GM13977 (cell line): ENCODE measurements around the gene ZNF346.

ENCODE experiments used
- DNase-seq: peaks from one replicate; pipeline ENCODE4 v3.0.0; 2012; ENCODE audit warnings: low spot score
- in situ Hi-C: fragments of 300-500 bp; cut with MboI; formaldehyde crosslinking; loops from one replicate; pipeline ENCODE4 v1.12.0; 2022; ENCODE audit warnings: low sequenced_read_pairs, low pct_unique_long_range_greater_than_20kb, mixed read lengths, inconsistent platforms; ENCODE audit not compliant: unreplicated experiment
- TF ChIP-seq, protein P1 (sequence below): IDR thresholded peaks from 2 replicates; pipeline ENCODE4 v1.5.1; 2012; ENCODE audit warnings: mild to moderate bottlenecking, control low read depth; ENCODE audit not compliant: insufficient read depth; ENCODE audit errors: extremely low read depth, missing control alignments

ZNF346 gene

DNA sequence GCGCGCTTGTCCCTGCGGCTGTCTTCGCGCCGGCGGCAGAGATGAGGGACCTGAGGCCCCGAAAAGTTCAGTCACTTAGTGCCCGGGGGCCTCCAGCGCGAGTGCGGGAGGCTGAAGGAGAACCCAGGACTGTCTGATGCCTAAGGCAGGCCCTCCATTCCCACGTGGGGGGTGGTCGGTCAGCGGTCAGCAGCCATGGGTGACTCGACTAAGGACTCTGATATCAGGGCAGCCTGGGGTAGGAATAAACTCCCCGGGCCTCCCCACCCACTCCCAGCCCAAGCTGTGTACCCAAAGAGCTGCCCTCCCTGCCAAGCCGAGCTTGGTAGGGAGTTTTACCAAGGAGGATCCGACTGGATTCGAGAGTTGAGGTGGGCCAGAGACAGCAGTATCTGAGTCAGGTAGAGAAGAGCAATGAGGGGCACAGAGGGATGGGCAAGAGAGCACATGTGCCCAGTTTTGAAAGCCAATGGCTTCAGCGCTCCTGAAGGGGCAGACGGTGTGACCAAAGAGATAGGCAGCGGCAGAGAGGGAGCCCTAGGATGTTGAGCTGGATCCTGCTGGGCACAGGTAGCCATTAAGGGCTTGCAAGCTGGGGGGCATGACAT, 65.0 kb downstream of the ZNF346 start:
- TF ChIP-seq, protein P1, sequence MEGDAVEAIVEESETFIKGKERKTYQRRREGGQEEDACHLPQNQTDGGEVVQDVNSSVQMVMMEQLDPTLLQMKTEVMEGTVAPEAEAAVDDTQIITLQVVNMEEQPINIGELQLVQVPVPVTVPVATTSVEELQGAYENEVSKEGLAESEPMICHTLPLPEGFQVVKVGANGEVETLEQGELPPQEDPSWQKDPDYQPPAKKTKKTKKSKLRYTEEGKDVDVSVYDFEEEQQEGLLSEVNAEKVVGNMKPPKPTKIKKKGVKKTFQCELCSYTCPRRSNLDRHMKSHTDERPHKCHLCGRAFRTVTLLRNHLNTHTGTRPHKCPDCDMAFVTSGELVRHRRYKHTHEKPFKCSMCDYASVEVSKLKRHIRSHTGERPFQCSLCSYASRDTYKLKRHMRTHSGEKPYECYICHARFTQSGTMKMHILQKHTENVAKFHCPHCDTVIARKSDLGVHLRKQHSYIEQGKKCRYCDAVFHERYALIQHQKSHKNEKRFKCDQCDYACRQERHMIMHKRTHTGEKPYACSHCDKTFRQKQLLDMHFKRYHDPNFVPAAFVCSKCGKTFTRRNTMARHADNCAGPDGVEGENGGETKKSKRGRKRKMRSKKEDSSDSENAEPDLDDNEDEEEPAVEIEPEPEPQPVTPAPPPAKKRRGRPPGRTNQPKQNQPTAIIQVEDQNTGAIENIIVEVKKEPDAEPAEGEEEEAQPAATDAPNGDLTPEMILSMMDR, result no peak
- DNase-seq, result no peak
- in situ Hi-C loops, result no loop called here

DNA sequence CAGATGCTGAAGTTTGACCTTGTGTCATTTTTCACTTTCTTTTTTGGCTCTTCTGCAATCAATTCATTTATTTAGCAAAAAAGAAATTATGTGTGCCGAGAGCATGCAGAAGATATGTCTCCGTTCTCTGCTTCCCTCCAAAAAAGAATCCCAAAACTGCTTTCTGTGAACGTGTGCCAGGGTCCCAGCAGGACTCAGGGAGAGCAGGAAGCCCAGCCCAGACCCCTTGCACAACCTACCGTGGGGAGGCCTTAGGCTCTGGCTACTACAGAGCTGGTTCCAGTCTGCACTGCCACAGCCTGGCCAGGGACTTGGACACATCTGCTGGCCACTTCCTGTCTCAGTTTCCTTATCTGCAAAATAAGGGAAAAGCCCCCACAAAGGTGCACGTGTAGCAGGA, 66.6 kb downstream of the ZNF346 start:
- TF ChIP-seq, protein P1, result no peak
- DNase-seq, result no peak
- in situ Hi-C loops, result no loop called here

DNA sequence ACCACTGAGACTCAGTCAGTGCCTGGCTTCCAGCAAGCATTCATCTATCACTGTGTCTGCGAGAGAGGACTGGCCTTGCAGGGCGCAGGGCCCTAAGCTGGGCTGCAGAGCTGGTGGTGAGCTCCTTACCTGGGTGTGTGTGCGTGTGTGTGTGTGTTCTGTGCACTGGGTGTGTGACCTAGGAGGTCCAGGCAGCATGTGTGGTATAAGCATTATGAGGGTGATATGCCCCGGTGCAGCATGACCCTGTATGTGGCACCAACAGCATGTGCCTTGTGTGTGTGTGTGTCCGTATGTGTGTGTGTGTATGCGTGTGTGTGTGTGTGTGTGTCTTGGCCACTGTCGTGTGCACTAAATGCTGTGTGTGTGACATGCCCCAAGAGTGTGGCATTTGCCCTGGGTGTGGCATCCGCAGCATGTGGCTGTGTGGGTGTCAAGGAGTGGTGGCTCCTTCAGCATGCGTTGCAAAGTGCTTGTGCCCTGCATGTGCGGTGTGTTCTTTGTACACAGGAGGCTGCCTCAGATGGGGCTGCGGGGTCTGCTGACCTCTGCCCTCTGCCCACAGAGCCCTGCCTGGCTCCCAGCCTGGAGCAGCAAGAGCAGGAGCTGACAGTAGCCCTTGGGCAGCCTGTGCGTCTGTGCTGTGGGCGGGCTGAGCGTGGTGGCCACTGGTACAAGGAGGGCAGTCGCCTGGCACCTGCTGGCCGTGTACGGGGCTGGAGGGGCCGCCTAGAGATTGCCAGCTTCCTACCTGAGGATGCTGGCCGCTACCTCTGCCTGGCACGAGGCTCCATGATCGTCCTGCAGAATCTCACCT, 67.5 kb downstream of the ZNF346 start:
- TF ChIP-seq, protein P1, result no peak
- no peak for DNase-seq
- in situ Hi-C loops, result no loop called here

DNA sequence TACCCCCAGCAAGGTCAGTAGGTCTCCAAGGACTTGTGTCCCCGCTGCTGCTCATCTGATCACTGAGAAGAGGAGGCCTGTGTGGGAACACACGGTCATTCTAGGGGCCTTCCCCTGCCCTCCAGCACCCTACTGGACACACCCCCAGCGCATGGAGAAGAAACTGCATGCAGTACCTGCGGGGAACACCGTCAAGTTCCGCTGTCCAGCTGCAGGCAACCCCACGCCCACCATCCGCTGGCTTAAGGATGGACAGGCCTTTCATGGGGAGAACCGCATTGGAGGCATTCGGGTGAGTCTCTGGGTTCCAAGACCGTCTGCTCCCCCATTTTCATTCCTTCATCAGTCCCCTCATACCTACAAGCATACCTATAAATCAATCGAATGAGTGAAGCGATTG, 68.3 kb downstream of the ZNF346 start:
- no peak for DNase-seq
- in situ Hi-C loops, result no loop called here
- TF ChIP-seq, protein P1, result no peak

DNA sequence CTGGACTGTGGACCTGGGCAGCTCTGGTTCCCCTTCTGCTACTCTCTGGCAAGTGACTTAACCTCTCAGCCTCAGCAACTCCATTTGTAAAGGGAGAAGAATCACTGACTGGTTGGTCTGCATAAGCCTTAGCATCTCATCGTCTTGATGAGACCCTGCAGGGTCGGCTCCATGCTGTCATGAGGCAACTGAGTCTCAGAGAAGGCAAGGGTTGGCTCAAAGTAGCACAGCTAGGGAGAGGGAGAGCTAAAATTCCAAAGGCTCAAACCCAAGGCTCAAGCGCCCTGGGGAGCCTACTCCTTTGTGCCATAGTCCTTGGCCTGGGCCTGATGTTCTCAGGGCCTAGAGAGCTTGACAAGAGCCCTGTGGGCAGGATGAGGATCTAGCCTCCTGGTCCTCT, 68.7 kb downstream of the ZNF346 start:
- DNase-seq, result no peak
- TF ChIP-seq, protein P1, result no peak
- in situ Hi-C loops, result no loop called here

DNA sequence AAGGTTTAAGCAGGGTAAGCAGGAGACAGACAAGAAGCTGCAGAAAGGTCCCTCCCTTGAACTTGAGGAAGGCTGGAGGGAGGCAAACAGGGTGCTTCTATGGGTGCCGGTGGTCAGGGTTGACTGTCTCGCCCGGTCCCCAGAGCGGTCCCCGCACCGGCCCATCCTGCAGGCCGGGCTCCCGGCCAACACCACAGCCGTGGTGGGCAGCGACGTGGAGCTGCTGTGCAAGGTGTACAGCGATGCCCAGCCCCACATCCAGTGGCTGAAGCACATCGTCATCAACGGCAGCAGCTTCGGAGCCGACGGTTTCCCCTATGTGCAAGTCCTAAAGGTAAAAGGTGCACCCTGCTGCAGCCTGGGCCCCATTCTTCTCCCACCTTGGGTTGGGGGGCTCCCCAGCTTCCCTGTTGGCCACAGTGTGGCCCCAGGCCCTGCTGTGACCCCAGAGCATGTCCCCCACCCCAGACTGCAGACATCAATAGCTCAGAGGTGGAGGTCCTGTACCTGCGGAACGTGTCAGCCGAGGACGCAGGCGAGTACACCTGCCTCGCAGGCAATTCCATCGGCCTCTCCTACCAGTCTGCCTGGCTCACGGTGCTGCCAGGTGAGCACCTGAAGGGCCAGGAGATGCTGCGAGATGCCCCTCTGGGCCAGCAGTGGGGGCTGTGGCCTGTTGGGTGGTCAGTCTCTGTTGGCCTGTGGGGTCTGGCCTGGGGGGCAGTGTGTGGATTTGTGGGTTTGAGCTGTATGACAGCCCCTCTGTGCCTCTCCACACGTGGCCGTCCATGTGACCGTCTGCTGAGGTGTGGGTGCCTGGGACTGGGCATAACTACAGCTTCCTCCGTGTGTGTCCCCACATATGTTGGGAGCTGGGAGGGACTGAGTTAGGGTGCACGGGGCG, 69.9 kb downstream of the ZNF346 start:
- in situ Hi-C loops, result no loop called here
- DNase-seq, result no peak
- TF ChIP-seq, protein P1, result no peak
